ENCODE results near the gene TM9SF1.

TM9SF1 gene

DNA sequence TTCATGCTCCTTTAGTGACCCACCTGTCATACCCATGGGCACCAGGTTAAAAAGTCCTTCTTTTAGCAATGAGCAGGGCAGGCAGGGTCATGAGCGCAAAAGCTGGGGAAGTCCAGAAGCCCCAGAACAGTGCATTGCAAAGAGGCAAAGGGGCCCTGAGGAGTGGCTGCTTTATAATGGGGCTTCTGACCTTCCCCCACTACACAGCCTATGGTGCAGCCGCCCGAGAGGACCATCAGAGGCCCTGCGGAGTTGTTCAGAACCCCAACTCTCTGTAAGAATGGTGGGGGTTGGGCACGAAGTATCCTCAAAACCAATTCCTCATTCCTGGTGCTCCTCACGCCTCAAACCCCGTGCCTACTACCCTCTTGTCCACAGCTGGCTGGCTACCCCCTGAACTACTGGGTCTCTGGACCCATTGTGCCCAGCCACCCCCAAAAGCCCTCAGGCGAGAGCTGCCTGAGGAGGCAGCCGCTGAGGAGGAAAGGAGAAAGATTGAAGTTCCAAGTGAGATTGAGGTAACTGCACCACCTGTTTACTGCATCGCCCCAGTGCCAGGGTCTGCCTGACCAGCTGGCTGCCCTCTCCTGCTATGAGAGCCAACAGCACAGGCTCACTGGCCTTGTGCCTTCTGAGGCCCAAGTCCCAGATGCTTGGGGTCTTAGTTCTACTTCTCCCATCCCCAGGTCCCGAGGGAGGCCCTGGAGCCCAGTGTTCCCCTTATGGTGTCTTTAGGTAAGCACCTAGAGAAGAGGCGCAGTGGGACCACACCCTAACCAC is 16.7 kb downstream of the TM9SF1 start:
- no peak for DNase-seq

DNA sequence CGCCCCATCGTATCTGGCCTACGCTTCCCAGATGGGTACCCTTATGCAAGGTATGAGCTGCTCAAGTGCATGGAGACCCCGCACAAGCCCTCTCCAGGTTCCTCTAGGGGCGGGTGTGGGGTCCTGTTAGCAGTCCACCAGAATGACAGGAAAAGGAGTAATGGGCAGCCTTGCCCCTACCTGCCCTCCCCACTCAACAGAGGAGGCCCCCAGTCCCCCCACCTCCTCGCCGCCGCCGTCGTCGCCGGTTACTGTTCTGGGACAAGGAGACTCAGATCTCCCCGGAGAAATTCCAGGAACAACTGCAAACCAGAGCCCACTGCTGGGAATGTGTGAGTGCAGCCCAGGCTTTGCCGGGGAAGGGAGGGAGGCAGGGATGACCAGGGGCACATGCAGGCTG is 17.4 kb downstream of the TM9SF1 start:
- no peak for DNase-seq

DNA sequence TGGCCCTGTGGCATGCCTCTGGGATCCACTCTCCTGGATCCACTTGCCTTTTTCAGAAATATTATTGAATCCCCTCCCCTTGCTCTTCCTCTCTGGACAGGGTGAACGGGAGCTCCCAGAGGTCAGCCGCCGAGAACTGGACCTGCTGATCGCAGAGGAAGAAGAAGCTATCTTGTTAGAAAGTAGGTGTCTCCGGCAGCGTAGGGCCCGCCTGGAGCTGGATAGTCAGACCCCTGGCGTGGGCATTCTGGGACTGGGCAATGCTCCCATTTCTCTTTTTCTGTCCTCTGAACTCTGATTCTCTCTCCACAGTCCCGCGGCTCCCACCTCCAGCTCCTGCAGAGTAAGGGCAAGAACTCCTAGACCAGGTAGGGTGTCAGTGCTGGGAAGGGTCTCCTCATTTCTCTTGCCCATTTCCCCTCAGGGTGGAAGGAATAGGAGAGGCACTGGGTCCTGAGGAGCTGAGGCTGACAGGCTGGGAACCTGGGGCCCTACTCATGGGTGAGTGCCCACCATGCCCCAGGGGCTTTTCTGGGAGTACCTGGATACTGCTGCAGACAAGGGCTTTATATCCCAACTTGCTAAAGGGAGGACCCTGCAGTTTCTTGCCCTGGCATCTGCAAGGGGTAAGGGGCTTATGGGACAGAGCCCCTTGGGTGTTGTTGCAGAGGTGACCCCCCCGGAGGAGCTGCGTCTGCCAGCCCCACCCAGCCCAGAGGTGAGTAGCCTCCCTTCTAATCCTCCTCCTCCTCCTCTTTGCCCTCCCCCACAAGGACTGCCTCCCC is 18.0 kb downstream of the TM9SF1 start:
- DNase-seq: no peak

DNA sequence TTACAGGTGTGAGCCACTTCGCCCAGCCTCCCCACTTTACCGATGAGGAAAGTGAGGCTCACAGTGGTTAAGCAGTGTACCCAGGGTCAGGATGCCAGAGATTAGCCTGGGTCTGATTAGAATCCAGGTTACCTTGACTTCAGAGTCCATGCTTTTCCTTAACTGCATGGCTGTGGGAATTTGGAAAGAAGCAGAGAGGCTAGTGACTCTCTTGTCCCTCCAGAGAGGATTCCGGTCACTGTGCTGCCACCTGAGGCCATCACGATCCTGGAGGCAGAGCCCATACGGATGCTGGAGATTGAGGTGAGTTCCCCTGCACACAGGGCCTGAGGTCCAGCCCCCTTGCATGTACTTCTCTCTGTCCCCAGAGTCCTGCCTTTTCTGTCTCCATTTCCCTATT is 18.6 kb downstream of the TM9SF1 start:
- no peak for DNase-seq

DNA sequence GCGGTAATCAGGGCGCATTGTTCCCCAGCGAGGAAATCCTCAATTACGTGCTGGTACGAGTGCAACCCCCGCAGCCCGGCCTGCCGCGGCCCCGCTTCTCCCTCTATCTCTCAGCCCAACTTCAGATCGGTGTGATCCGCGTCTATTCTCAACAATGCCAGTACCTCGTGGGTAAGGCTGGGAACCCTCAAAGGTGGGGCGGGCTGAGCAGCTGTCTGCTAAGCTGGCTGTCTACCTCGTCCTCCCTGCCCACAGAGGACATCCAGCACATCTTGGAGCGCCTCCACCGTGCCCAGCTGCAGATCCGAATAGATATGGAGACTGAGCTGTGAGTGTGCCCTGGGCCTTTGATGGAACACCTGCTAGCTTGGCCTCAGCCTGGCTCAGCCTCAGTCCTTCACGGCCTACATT is 22.4 kb downstream of the TM9SF1 start:
- no peak for DNase-seq

DNA sequence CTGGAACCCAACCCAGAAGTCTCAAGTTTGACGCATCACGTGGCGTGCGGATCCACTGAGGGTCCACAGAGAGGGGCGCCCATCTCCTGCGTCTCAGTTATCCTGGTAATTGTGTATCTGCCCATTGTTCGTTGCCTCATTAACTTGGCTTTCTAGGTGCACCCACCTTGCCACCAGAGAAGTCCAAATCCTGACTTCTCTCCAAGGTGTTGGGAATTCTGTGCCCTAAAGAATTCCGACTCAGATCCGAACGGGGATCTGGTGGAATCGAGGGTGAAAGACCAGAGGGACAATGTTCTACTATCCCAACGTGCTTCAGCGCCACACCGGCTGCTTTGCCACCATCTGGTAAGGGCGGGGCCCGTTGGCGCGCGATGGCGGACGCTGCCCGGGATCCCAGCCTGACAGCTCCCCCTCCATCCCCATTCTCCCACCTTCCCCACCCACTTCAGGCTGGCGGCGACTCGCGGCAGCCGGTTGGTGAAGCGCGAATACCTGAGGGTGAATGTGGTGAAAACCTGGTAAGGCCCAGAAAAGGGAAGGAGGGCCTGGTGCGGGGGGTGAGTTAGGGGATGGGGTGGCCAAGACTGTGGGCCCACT is 22.9 kb downstream of the TM9SF1 start:
- DNase-seq: no peak

DNA sequence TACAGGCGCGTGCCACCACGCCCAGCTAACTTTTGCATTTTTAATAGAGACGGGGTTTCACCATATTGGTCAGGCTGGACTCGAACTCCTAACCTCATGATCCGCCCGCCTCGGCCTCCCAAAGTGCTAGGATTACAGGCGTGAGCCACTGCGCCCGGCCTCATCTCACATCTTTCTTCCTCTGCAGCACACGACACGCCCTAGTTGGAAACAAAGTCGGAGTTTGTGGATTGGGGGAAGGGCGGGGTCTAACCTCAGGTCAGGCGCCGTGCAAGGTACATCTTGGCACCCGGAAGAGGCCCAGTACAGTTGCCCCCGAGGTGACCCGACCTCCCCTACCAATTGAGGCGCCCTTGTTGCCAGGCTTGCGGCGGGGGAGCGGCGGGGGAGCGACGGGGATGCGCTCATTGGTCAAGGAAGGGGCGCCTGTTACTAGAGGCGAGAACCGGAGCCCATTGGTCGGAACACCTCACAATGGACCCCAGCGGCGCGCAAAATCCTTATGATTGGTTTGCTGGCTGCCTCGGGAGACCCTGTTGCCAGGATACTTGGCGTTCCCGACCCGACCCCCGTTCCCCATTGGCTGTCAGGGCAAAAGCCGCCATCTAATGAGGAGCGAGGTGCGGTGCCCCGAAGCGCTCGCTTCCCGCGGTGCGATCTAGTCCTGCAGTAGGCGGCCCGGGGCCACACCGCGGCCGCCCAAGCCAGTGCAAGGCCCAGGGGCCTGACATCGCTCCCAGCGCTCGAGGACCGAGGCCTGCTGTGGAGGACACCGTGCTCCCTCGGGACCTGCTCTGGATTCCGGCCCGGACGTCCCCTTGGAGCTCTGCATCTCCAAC is 23.6 kb downstream of the TM9SF1 start, which contains the start of gene REC8:
REC8 (plus strand) TSS at position 659 of the 839 bp plus-strand sequence. CDS start 473 bp downstream, outside the sequence.
- peak; percentile 82 to 94 for DNase-seq

DNA sequence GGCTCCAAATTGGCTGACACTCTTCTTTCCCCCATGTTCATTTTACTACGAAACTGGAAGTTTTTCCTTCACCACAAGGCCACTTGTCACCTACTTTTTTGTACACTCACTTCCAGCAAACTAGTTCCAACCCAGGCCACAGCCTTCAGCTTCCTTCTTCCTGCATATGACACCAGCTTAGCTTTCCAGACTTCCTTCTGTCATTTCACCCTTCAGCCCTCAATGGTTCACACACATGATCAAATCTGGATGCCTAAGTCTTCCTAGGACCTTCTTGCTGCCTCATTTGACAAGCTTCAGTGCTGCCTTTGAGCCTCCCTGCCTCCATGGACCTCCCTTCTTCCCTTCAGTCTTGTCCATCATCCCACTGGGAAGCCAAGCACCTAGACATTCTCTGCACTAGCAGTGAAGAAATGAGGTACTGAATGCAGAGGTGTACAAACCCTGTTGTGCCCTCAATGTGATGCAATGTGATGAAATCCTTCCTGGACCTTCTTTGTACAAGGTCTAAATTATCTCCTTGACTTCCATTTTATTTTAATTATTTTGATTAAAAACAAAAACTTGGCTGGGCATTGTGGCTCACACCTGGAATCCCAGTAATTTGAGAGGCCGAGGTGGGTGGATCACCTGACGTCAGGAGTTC is 27.6 kb downstream of the TM9SF1 start:
- DNase-seq: no peak

DNA sequence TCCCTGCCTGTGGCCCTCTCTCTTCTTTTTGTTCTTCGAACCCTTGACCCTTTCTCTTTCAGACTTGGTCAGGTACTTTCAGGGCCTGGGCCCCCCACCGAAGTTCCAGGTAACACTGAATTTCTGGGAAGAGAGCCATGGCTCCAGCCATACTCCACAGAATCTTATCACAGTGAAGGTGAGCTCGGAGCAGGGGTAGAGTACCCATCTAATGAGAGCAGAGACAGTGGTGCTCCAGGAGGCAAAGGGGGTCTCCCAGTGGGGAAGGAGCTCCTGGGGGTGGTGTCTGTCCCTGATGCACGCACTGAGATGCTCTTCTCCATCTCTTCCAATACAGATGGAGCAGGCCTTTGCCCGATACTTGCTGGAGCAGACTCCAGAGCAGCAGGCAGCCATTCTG is 29.5 kb downstream of the TM9SF1 start:
- no peak for DNase-seq

DNA sequence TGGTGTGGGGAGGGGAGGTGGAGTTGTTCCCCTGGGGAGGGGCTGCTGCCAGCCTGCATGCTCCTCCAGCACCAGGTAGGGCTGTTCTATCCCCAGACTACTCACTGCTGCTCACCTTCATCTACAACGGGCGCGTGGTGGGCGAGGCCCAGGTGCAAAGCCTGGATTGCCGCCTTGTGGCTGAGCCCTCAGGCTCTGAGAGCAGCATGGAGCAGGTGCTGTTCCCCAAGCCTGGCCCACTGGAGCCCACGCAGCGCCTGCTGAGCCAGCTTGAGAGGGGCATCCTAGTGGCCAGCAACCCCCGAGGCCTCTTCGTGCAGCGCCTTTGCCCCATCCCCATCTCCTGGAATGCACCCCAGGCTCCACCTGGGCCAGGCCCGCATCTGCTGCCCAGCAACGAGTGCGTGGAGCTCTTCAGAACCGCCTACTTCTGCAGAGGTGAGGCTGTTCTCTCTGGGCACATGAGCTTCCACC is 30.7 kb downstream of the TM9SF1 start:
- no peak for DNase-seq

DNA sequence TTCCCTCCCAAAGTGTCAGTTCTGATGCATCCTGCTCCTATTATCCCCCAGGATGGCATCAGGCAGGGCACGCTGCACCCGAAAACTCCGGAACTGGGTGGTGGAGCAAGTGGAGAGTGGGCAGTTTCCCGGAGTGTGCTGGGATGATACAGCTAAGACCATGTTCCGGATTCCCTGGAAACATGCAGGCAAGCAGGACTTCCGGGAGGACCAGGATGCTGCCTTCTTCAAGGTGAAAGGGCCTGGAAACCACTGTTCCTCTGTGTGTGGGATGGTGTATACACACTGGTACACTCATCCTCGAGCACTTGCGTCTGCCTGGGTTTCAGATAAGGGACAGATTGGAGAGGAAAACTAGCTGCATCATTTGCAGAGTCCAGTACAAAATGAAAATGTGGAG is 33.1 kb downstream of the TM9SF1 start:
- no peak for DNase-seq

DNA sequence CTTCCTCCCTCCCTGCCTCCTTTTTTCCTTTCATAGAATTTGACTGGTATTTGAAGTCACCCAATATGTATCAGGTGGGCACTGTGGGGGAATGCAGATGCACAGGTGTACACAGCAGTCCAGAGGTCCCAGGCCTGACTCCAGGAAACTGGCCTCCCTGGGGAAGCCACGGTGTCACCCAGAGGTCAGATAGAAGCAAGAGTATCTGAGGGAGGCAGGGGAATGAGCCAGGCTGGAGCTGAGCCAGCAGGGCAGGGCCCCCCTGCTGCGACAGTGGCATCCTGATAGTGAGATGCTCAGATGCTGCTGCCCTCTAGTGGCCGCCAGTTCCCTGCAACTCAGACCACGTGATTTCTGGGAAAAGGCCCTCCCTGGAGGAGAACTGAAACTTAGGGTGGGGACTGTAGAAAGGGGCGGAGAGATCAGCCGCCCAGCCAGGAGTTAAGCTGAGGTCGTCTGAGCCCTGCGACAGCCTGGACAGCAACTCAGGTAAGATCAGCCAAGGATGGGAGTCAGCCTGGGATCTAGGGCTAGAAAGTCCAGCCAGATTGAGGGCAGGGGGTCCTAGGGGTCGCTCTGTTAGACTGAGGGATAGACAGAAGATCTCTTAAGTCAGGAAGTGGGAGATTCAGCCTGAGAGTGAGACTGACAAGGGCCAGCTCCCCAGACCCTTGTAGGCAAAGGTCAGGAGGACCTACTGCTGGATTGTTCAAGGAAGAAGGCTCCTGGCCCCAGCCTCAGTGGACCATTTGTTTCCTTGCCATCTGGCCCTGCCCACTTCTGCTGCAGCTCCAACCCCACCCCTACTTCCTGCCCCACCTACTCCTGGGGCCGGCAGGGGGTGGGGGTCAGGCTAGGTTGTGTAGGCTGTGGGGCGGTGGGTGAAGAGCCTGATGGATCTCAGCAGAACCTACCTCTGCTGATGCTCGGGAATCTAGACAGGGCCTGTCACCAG is 34.1 kb downstream of the TM9SF1 start, which contains the start of gene IRF9:
IRF9 (plus strand) TSS at position 416 of the 955 bp plus-strand sequence. CDS start 880 bp downstream, outside the sequence.
- DNase-seq: peak; percentile 88 to 90

DNA sequence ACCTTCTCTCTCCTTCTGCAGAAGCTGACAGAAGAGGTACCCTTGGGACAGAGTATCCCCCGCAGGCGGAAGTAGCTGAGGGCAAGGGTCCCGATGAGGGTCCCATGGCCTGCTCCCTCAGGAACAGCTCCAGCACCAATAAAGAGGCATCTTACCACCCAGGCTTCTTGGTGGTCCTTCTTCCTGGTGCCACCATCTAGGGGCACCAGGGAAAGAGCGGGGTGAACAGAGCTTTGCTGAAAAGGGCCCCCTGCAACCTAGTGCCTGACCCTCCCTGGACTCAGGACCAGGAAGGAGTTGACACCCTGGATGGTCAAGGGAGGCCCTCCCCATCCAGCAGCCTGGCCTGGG is 34.8 kb downstream of the TM9SF1 start:
- DNase-seq: no peak

DNA sequence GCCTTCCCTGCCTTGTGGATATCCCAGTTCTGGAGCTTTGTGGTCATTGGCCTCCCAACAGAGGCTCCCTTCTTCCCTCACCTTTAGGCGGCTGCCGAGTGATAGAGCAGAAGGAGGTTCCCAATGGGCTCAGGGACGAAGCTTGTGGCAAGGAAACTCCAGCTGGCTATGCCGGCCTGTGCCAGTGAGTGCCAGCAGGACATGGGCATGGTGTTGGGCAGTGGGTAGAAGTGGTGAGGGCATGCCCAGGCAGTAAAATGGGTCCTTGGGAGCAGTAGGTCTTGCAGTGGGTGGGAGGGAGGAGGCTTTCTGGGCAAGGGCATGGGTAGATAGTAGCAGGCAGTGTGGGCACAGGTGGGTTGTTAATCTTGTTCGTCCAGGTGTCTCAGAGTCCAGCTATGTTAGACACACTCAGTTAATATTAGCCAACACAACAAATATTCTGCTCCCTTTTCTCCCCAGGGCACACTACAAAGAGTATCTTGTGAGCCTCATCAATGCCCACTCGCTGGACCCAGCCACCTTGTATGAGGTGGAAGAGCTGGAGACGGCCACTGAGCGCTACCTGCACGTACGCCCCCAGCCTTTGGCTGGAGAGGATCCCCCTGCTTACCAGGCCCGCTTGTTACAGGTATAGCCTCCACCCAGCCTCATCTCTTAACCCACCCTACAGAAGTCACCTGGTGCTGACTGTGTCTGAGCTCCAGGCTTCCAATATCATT is 35.3 kb downstream of the TM9SF1 start:
- no peak for DNase-seq

DNA sequence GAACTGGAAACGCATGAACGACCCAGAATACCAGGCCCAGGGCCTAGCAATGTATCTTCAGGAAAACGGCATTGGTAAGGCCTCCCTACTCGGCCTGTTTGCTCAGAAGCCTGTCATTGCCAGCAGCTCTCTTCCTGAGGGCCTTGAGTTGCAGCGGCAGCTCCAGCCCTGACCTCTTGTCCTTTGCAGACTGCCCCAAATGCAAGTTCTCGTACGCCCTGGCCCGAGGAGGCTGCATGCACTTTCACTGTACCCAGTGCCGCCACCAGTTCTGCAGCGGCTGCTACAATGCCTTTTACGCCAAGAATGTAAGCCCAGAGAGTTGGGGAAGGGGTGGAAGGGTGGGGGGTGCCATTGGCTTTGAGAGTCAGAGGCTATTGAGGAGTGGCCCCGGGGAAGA is 37.9 kb downstream of the TM9SF1 start:
- DNase-seq: no peak

DNA sequence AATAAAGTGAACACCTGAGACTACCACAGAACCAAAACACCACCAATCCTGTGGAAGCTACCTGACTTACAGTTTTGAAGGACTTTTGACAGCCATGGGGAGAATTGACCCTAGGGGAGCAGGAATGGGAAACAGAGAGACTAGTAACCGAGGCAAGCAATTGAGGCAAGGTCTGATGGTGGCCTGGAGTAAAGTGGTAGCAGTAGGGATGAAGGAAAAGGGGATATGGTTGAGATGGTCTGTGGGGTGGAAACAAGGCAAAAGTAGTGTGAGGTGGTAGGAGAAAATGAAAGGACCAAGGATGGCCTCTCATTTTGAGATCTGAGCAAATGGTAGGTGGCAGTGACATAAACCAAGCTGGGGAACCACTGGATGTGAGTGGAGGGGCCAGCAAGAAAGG is 38.4 kb downstream of the TM9SF1 start:
- no peak for DNase-seq

DNA sequence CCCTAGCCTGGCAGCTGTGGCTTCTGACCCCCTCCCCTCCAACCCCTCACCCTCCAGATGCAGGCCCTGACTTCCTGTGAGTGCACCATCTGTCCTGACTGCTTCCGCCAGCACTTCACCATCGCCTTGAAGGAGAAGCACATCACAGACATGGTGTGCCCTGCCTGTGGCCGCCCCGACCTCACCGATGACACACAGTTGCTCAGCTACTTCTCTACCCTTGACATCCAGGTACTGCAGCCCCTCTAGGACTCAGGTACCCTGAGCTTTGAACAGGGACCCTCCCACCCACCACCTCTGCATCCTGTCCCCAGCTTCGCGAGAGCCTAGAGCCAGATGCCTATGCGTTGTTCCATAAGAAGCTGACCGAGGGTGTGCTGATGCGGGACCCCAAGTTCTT is 40.1 kb downstream of the TM9SF1 start:
- DNase-seq: no peak

DNA sequence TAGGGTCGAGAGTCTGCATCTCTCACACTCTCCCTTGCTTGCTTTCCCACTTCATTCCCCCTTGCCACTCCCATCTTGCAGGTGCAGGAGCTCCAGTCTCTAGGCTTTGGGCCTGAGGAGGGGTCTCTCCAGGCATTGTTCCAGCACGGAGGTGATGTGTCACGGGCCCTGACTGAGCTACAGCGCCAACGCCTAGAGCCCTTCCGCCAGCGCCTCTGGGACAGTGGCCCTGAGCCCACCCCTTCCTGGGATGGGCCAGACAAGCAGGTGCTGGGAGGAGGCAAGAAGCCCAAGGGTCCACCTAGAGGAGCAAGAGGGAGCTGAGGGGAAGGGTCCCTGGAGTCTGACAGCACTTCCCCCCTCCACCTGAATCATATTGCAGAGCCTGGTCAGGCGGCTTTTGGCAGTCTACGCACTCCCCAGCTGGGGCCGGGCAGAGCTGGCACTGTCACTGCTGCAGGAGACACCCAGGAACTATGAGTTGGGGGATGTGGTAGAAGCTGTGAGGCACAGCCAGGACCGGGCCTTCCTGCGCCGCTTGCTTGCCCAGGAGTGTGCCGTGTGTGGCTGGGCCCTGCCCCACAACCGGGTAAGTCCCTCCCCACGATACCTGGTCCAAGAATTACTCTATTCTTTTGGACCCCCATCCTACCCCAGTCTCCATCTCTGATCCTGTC is 43.7 kb downstream of the TM9SF1 start:
- DNase-seq: no peak

DNA sequence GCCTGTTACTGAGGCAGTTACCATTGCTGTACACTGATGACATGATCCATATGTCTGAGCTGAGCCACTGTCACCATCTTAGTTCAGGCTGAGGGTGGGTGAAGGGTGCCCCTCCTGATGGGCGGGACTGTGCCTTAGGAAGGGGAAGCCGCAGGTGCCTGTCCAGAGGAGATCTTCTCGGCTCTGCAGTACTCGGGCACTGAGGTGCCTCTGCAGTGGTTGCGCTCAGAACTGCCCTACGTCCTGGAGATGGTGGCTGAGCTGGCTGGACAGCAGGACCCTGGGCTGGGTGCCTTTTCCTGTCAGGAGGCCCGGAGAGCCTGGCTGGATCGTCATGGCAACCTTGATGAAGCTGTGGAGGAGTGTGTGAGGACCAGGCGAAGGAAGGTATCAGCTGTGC is 44.2 kb downstream of the TM9SF1 start:
- no peak for DNase-seq

DNA sequence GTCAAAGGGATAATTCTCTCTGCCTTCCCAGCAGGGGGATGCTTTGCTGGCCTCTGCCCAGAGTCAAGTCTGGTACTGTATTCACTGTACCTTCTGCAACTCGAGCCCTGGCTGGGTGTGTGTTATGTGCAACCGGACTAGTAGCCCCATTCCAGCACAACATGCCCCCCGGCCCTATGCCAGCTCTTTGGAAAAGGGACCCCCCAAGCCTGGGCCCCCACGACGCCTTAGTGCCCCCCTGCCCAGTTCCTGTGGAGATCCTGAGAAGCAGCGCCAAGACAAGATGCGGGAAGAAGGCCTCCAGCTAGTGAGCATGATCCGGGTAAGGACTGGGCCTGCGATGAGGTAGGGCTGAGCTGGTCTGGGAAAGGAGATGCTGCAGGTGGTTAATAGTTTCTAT is 44.7 kb downstream of the TM9SF1 start:
- no peak for DNase-seq

All from NCI-H2081 (cell line).